RWPE2 (cell line): ENCODE data around the gene WDTC1.
A peak's percentile ranks its signal among the peaks of the same experiment; 100 is the strongest.

Experiments
- ATAC-seq: fragments of 200-7000 bp; cut with Tn5 transposase; 3 replicates; pipeline ENCODE4 v1.9.1; 2021; ENCODE audit warnings: low read depth
- DNase-seq: peaks from one replicate; pipeline ENCODE4 v3.0.0-alpha.2; 2020; ENCODE audit warnings: low spot score
- H3K27ac ChIP-seq: fragments of 450-650 bp; 2 replicates; pipeline ENCODE4 v1.5.1; 2017; ENCODE audit warnings: mild to moderate bottlenecking; ENCODE audit not compliant: poor library complexity, severe bottlenecking
- H3K27me3 ChIP-seq: fragments of 250-450 bp; sonication (Bioruptor Pico); 2 replicates; pipeline ENCODE4 v1.5.1; 2021; ENCODE audit warnings: mild to moderate bottlenecking, moderate library complexity; ENCODE audit not compliant: insufficient read depth, poor library complexity, severe bottlenecking
- H3K36me3 ChIP-seq: fragments of 250-450 bp; sonication (Bioruptor Pico); 2 replicates; pipeline ENCODE4 v1.5.1; 2020; ENCODE audit warnings: low read depth, mild to moderate bottlenecking, moderate library complexity
- H3K4me1 ChIP-seq: fragments of 250-450 bp; sonication (Bioruptor Pico); 2 replicates; pipeline ENCODE4 v1.5.1; 2021; ENCODE audit warnings: mild to moderate bottlenecking, moderate library complexity; ENCODE audit not compliant: insufficient read depth, poor library complexity, severe bottlenecking
- H3K4me3 ChIP-seq: fragments of 250-450 bp; sonication (Bioruptor Pico); 2 replicates; pipeline ENCODE4 v1.5.1; 2021; ENCODE audit warnings: mild to moderate bottlenecking, moderate library complexity; ENCODE audit not compliant: severe bottlenecking
- H3K9me3 ChIP-seq: fragments of 250-450 bp; sonication (Bioruptor Pico); 2 replicates; pipeline ENCODE4 v1.5.1; 2021; ENCODE audit warnings: mild to moderate bottlenecking, moderate library complexity; ENCODE audit not compliant: severe bottlenecking
- CTCF ChIP-seq: fragments of 450-650 bp; IDR thresholded peaks from one replicate; pipeline ENCODE4 v1.5.1; 2017; ENCODE audit warnings: mild to moderate bottlenecking, moderate library complexity; ENCODE audit not compliant: poor library complexity, severe bottlenecking

The WDTC1 gene

GRCh38 chr1:27348861-27349783, 114.7 kb downstream of the WDTC1 start:
- Histone ChIP-seq H3K9me3 (no peaks in the 10 kb centered on the region), H3K27me3 (no peaks in the 10 kb centered on the region), H3K4me3 (no peak overlapping the region), H3K4me1 (peaks cover 15% of the 10 kb centered on the region), H3K27ac (no peak overlapping the region), H3K36me3 (peaks cover 32% of the 10 kb centered on the region)
- TF ChIP-seq CTCF: no peak
- ATAC-seq: peak; percentile 57
- no peak for DNase-seq

GRCh38 chr1:27349784-27350662, 115.6 kb downstream of the WDTC1 start:
- no peak for DNase-seq

GRCh38 chr1:27350663-27351540, 116.5 kb downstream of the WDTC1 start:
- DNase-seq: no peak
- Histone ChIP-seq H3K27ac (no peak overlapping the region), H3K36me3 (peaks cover 45% of the 10 kb centered on the region), H3K27me3 (no peaks in the 10 kb centered on the region), H3K4me3 (no peak overlapping the region), H3K4me1 (peaks cover 15% of the 10 kb centered on the region), H3K9me3 (no peaks in the 10 kb centered on the region)
- ATAC-seq: no peak
- no peak for TF ChIP-seq CTCF

More at GRCh38 chr1:27349784-27350662, 115.6 kb downstream of the WDTC1 start:
- Histone ChIP-seq H3K27me3 (no peaks in the 10 kb centered on the region), H3K27ac (no peak overlapping the region), H3K4me1 (peaks cover 15% of the 10 kb centered on the region), H3K9me3 (no peaks in the 10 kb centered on the region), H3K4me3 (no peak overlapping the region), H3K36me3 (peaks cover 38% of the 10 kb centered on the region)
- ATAC-seq: no peak
- TF ChIP-seq CTCF: no peak

GRCh38 chr1:27351541-27352107, 117.2 kb downstream of the WDTC1 start:
- Histone ChIP-seq H3K4me1 (peaks cover 15% of the 10 kb centered on the region), H3K36me3 (peaks cover 48% of the 10 kb centered on the region), H3K27me3 (no peaks in the 10 kb centered on the region), H3K4me3 (no peak overlapping the region), H3K9me3 (no peaks in the 10 kb centered on the region), H3K27ac (no peak overlapping the region)
- ATAC-seq: no peak
- TF ChIP-seq CTCF: no peak
- no peak for DNase-seq
